Measurements from ENCODE around the gene SSTR4.

DNA sequence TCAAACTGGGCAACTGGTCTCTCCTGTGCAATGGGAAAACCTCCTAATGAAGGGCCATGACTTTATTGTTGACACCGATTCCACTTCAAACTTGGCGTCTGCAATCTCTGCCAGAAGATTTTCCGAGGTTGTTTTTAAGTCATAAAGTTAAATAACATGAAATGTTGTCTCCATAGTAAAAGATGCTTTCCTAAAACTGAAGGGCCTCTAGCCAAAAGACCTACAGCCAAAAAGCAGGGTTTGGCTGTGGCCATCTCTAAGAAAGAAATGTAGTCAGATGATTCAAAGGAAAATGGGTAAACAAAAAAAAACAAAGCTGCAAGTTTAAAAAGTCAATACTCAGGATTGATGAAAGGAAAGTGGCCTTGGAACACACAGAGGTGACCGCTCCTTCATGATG is 36.9 kb downstream of the SSTR4 start:
- TF ChIP-seq, protein P1, sequence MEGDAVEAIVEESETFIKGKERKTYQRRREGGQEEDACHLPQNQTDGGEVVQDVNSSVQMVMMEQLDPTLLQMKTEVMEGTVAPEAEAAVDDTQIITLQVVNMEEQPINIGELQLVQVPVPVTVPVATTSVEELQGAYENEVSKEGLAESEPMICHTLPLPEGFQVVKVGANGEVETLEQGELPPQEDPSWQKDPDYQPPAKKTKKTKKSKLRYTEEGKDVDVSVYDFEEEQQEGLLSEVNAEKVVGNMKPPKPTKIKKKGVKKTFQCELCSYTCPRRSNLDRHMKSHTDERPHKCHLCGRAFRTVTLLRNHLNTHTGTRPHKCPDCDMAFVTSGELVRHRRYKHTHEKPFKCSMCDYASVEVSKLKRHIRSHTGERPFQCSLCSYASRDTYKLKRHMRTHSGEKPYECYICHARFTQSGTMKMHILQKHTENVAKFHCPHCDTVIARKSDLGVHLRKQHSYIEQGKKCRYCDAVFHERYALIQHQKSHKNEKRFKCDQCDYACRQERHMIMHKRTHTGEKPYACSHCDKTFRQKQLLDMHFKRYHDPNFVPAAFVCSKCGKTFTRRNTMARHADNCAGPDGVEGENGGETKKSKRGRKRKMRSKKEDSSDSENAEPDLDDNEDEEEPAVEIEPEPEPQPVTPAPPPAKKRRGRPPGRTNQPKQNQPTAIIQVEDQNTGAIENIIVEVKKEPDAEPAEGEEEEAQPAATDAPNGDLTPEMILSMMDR (IDR thresholded peaks at IDR 0.05) = no peak
- TF ChIP-seq REST (IDR thresholded peaks at IDR 0.05; ENCODE audit: insufficient read depth in 1 of 2, low read depth in 2 of 2, low read length in 1 of 2) (no peak), POLR2AphosphoS5 (IDR thresholded peaks at IDR 0.05; ENCODE audit: low read depth, low read length) (no peak), TCF7L2 (IDR thresholded peaks at IDR 0.05; ENCODE audit: low read depth, low read length) (no peak), SIN3A (IDR thresholded peaks at IDR 0.05; ENCODE audit: borderline replicate concordance, insufficient read depth, low read depth, low read length) (no peak)

Measured in Panc1 (cell line).